Fibroblast of skin of scalp (primary cell): ENCODE results near the gene MGAT5.
A peak's percentile ranks its signal among the peaks of the same experiment; 100 is the strongest.

Experiments used
- DNase-seq: peaks from one replicate; pipeline ENCODE4 v3.0.0-alpha.2; 2013

MGAT5 gene

DNA sequence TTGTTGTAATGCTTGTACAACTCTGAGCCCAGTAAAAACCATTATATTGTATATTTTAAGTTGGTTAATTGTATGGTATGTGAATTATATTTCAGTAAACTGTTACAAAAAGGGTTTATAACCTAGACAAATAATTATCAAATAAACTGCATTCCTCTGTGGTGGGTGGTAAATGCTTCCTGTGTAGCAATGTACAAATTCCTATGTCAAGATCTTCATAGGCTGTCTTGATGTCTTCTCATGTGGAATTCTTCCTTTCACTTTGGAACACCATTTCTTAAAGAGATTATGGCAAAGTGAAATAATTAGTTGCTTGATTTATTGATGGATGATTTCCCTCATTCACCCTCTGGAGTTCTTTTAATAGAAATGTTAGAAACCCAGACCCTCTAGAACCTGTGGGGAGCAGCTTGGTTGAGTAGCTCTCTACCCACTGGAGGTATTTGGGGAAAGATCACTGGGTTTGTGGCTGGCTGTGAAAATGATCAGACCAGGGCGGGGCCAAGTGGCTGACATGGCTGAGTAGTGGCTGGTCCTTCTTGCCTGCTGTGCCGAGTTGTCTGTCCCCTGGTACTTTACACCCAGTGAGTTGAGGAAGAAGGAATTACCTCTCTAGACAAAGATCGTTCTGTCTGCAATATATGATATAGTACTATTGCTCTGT, 22.4 kb upstream of the MGAT5 start:
- DNase-seq, result peak; percentile 40

DNA sequence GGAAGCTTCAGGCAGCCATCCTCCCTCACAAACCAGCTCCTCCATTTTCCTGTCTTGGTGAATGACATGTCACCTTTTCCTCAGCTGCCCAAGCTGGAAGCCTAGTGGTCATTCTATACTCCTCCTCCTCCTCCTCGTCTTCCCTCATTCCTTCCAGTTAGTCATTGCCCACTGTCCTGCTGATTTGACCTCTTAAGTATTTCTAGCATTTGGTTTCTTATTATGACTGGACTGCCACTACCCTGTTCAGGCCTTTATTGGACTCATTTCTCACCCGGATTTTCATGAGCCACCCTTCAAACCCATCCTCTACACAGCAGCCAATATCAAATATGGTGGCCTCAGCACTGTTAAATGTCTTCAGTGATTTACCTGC, 21.9 kb upstream of the MGAT5 start:
- peak; percentile 58 for DNase-seq

DNA sequence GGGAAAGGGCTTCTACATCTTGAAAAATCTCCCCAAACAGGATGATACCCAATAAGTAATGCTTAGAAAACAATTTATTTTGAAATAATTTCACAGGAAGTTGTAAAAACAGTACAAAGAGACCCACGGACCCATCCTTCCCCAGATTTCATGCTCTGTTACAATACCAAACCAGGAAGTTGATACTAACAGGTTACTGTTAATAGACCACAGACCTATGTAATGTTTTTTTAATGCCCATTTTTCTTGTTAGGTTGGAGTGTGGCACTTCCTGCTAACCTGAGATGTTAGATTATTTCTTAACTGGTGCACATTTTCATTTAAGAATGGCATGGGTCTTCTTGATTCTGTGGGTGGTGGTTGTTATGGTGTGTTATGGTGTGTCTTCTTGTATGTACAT, 21.4 kb upstream of the MGAT5 start:
- no peak for DNase-seq

DNA sequence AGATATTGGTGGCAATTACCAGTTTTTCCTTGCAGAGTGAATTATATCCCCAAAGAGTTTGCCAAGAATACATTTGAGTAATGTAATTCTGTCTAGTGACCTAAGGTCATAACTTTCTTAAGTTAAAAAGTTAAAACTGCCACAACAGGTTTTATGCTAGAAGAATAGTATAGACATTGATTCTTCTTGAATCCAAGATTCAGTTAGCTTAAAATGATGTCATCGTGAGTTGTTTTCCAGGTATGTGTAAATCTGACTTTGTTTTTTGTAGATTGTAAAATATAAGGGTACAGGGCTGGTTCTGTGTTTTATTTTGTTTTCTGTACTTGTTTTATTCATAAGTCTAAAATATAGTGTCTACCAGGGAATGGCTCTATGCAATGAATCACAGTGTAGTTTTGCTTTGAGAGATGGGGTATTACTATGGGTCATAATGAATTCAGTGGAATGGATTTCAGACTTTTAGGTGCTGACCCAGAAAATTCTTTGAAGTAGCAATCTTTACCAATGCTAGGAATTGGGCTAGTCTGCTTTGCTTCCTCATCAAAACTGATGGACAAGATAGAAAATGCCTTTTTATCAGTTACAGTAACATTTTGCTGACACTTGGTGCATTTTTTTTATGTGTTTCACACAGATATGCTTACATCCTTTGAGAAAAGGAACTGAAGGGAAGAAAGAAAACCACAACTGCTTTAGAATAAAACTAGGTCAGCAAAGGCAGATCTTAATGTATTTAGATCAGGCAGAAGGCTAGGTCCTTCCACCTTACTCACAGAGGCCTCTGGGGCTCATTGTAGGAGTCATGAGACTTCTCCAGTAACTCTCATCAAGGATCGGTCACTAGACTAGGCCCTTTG, 20.8 kb upstream of the MGAT5 start:
- peak; percentile 44 for DNase-seq

DNA sequence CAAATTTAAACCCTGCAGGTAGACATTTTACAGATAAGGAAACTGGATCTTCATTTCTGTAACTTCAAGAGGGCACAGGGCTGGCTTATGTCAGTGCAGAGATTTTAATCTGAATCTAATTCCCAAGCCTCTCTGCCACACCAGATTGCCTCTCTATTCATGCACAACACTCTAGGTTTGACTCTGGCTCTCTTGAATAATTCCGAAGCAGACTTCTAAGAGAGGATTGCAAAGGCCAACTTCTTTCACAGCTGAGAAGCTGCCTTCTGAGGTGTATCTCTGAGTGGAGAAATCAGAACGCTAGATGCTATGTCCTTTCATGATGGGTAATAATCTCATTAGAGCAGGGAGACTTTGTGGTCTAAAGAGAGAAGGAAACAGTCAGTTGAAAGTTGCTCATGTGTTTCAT, 20.1 kb upstream of the MGAT5 start:
- DNase-seq, result no peak

DNA sequence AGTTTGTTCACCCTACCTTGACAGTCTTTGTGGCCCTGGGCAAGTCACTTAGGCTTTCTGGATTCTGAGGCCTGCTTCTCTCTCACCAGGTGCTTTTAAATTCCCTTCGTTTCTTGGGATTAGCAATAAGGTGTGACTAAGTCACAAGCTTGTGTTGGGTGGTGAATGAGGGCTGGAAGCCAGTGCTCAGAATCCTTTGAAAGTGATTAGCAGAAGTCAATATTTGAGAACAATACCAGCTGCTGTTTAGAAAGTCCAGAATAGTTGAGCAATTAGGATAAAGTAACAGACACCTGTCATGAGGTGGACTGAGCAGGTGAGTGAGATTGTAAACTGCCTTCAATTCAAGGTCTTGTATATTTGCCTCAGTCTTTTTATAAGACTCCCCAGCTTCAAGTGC, 19.3 kb upstream of the MGAT5 start:
- no peak for DNase-seq

DNA sequence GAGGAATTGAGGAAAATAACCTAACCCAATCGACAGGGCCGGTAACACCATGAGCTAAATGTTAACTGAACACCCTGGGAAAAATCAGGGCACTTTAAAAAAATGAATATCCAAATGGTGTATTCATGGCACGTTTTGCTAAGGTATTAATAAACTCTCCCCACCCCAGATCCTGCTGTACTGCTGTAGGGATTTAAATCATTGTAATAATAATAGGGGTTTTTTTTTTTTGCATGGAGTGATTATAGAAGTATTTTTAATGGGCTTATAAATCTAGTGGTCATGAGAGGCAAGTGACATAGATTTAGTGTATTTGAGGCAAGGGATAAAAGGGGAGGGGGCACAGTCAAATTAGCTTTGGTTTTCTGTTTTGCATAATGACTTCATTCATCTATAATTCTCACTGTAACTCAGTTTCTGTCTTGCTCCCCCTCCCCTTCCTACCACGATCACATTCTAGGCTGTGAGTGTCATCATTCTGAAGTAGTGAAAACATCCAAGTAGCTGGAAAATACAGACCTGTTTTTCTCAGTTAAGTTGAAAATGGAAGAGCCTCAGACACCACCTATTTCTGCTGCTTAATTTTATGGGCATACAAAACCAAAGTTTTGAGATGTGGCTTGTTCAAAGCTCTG, 18.2 kb upstream of the MGAT5 start:
- peak; percentile 63 for DNase-seq

DNA sequence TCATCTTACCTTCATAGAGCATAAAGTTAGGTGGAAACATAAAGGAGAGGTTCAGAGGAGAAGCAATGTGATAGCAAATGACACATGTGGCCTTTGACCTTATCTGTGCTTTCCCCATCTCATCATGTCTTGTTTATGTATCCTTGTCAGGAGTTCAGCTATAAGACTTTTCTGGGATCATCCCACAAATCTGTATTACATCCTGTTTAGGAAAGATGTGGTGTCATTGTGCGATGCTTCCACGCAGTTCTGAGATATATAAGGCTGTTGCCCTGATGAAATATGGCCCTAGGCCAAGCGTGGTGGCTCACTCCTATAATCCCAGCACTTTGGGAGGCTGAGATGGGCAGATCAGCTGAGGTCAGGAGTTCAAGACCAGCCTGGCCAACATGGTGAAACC, 15.5 kb upstream of the MGAT5 start:
- DNase-seq, result no peak

DNA sequence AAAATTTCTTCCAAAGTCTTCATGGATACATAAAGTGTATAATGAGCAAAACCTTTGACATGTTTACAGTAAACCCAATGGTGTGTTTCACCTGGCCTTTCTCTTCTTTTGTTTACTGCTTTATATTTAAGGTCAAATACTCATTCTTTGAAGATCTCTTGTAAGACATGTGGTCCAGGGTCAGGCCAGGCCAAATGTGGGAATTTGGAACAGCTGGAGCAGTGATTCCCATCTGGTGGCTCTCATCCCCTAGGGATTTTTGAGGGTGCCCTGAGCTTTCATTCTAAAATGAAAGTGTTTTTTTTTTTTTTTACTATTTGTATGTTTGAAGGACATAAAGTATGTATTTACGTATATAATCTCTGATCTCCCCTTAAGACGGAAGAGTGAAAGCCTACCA, 13.8 kb upstream of the MGAT5 start:
- DNase-seq, result no peak

DNA sequence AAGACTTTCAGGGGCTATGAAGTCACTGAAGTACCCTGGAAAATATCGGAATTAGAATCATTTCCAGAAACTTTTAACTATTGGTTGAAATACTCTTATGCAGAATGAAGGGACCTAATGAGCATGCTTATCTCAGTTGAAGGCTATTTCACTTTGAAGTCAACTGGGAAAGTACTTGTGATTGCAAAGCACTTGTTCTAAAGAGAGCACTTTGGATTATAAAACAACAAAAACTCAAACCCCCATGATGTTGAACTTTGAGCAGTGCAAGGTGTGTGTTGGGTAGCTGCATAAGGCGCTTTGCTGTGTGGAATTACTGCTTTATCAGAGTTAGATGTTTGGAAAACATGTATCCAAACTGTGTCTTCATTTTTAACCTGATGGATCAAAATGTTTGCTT, 12.0 kb upstream of the MGAT5 start:
- DNase-seq, result no peak

DNA sequence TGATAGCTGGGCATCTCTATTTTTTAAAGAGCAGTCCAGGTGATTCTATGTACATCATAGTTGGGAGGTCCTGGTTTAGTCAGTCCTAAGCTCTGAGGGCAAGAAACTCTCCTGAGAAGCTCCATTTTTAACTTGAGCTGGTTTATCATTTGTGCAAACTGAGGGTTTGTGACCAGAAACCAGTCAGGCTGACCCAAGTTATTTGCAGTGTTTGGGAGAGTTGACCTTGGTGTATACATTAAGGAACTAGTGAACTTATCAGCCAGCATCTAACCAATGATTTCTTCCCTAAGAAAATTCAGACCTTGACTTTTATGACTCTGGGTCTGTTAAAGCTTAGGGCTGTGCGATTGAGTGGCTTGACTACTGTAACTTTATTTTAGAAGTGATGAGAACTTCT, 10.6 kb upstream of the MGAT5 start:
- DNase-seq, result no peak

DNA sequence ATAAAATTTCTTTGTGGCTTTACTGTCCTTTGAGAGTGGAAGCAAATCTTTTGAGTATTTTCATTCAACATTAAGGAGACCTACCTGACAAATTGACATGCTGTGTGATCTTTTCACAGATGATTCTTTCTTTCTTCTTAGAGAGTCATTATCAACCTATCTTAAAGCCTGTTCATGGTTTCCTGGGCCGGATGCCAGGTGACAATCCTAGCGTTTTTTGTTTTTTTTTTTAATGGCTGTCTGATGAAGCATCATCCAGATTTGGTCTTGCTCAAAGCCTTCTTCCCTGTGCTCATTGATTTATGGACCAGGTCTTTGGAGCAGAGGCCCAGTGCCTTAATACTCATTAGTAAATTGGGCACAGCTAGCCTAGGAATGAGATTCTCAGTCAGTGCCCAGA, 9.8 kb upstream of the MGAT5 start:
- peak; percentile 34 for DNase-seq

DNA sequence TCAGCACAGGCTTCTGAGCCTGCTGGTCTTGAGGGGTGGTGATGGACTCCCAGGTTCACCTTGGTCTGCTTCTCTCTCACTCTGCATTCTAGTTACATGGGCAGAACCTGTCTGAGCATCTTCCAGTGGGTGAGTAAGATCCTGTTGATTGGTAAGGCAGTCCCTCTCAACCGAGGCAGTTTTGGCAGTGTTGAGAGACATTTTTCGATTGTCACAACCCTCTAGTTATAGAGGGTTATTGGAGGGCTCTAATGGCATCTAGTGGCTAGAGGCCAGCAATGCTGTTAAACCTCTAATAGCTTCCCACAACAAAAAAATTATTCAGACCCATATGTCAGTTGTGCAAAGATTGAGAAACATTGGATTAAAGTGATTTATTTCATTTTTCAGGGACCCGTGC, 9.3 kb upstream of the MGAT5 start:
- peak; percentile 21 for DNase-seq

DNA sequence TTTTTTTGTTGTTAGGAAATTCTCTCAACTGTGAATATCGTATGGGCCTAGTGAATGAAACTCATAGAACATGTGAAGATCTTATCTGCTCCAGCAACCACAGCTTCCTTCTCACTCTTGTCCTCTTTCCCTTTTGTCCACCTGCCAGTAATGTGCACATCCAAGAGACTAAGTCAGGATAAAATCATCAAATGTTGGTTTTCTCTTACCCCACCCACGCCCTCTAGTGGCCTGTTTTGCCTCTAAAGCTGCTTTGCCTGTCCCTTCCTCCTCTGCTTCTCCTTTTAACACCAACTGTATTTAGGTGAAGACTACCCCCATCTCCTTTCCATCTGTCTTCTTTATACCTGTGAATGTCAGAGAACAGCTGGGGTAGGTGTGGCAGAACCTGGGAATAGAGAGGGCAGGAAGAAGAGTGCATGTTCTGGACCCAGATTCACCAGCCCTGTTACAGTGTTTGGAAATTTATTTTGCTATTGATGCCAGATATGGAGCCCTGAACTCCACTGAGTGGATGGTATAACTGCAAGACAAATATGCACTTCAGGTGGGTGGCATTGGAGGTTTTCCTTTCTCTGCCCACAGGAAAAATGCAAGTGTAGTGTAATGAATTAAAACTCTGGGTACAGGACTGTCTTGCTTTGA, 8.4 kb upstream of the MGAT5 start:
- peak; percentile 69 for DNase-seq

DNA sequence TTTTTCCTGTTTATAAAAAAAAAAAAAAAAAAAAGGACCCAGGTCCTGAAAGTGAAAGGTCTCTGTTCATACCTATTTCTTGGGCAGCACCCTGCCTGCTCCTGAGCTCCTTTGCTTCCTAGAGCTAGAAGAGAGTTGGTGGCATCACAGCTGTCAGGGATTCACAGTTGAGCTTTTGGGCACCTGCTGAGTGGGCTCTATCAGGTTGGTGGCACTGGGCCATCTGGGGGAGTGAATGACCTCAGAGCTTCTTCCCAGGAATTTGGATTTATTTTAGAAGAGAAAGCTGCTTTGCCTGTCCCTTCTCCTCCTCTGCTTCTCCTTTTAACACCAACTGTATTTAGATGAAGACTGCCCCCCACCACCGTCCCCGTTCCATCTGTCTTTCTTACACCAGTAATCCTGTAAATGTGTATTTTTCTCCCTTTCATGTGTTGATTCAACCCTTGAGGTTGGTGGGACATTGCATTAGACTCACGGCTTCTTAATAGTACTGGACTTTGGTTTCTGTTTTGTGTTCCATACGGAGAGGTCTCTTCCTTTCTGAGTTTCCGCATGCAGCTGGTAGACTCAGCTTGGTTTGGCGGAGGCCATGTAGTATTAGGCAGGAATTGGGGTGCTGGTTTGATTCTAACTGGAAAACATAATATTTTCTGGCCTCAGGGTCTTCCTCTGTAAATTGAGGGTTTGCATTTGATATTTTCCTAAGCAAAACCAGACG, 7.6 kb upstream of the MGAT5 start:
- DNase-seq, result no peak

DNA sequence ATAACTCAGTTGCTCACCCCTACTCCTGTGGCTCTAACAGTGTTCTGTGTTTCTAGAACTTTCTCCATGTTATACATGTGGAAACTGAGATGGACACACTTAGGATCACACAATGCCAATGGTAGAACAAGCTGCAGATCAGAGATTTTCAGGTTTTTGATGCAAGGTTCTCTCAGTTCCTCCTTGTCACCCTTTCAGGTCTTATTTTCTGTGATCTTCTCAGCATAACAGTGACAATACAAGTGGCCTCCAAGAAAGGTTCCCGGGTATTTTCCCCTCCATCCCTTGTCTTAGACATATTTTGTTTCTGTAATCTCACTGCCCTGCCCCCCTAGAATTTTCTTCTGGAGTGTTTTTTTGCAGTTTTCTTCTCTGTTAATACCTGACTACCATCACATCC, 6.2 kb upstream of the MGAT5 start:
- no peak for DNase-seq

DNA sequence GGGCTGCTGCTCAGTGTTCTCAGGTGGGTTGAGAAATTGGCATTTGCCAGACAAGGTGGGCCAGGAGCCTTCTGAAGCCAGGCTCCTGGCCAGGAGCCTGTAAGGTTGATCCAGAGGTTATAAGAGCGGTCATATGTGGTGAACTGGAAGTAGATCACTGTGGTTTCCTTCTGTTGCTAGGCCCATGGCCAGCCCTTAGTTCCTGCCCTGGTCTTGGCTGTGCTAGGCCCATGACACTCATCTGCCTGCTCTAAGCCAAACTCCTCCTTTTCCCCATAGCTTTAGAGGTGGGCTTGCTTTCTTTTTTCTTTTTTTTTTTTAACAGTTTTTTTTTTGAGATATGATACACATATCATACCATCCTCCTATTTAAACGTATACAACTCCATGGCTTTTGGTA, 5.0 kb upstream of the MGAT5 start:
- DNase-seq, result no peak

DNA sequence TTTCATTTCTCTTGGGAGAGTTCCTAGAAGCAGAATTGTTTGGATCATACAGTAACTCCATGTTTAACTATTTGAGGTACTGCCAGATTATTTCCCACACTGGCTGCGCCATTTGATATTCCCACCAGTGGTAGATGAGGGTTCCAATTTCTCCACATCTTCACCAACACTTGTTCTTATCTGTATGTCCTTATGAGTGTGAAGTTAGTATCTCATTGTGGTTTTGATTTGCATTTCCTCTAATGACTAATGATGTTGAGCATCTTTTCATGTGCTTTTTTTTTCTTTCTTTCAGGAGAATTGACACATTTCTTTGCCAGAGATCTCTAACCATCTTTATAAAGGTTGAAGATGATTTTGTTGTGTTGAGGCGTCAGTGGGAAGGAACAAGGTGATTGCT, 4.1 kb upstream of the MGAT5 start:
- DNase-seq, result no peak

DNA sequence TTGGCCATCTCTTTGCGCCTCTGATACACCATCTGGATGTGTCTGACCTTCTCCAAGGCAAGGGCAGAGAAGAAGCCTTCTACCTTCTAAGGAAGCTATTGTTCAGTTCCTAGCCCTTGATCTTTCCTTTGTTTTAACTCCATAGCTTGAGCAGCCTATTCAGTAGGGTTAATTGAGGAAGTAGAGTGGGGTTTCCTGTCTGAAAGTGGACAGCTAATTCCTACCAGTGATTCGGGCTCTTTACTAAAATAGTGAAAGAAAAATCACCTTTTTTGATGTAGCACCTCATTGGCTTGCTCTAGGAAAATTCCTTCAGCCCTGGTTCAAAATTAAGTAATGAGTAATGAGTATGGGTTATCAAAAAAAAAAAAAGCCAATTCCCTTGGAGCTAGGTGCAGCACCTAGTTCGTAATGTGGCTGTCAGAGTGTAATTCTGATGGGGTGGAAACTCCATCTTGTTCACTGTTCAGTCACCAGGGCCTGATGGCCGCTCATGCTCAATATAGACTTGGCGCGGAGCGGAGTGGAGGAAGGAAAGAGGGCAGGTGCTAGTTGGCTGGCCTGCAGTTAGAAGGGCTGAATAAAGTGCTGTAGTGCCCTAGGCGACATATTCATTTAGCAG, 2.9 kb upstream of the MGAT5 start:
- DNase-seq, result no peak

DNA sequence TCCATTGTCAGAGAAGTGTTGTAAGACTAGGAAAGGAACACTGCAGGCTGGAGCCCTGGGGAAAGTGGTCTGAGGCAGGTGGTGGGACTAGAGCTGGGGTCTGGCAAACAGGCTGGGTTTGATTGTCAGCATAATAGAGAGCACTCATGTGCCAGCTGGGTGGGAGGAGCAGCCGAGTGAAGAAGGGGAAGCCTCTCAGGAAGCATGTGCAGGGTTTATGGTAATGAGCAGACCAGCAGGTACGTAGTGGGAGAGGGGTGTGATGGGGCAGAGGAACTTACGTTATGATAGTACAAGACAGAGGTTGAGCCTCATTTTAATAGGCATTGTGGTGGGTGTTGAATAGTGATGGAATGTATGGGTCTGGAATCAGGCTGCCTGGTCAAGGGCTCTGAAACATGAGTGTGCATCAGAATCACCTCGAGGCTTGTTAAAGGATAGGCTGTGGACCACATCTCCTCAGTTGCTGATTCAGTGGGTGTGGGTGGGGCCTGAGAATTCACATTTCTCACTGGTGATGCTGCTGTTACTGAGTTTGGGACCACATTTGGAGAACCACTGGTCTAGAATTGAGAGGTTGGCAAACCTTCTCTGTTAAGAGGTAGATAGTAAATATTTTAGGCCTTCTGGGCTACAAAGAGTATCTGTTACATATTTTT, 1.7 kb upstream of the MGAT5 start:
- peak; percentile 26 for DNase-seq

DNA sequence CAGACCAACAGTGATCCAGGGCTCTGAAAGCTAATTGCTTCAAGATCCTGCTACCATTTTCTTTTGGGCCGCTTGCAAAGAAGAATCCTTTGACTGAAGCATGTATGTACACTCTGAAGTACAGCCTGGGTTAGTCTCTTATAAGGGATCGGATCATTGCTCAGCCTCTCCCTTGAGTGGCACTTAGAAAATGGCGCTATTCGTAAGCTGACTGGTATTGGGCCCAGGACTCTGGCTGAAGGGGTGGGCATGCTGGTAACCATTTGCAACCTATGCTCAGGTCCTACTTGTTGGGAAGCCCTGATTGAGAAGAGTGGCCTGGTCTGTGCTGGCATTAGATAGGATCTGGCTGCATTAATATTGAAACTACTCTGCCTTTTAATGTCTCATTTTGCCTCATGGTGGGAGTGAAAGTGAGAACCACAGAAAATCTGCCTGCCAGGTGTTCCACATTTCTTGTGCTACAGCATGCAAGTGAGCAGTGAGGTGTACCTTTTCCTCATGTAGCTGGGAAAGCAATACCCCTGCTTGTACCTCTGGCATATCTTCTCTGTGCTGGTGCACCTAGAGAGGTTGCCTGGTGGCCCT, 661 bp upstream of the MGAT5 start:
- DNase-seq, result no peak
